Frontal cortex (tissue), 4 donors: ENCODE results near the gene PRKAG1. TPM values are rescaled to one million over a fixed set of nuclear protein-coding genes. Genes with fewer than 3 reads are reported as not detected.

ENCODE experiments used
- DNase-seq, 2 donors: peaks; one replicate each; pipeline ENCODE4 v3.0.0; 2012; ENCODE audit warnings: low spot score in 2 of 2
- FAIRE-seq: peaks from 2 replicates; lab custom pipeline; 2012; peaks lifted over from hg19 to GRCh38; lab: Jason Lieb, UNC
- total RNA-seq: library from RNA; depleted of rRNA; stranded (reverse); fragments of >200 nt; gene quantifications from one replicate; pipeline ENCODE4 v1.2.3, GENCODE V29; 2014
- donor health status: control.
- donor health status: control.
- donor health status: control.

Gene PRKAG1
- total RNA-seq, 1 donor from 2014 or later = 29.3 TPM

GRCh38 chr12:49032679-49033447, 14.3 kb upstream of the PRKAG1 start:
- no peak for FAIRE-seq

DNA sequence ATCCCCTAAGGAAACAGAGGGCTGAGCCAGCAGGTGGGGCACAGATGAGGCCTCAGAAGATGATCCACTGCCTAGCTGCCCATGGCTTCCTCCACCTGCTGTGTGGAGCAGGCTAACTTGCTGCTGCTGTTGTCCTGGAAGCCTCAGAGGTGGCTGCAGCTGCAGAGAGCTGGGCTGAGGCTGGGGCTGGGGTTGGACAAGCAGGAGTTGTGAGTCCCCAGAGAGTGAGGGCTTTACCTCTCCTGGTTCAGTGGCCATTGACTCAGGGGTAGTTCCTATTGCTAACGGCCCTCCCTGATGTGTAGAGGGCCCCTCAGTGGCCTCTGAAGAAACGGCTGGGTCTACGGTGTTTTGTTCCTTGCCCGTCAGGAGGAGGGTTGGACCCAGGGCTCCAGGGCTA, 13.7 kb upstream of the PRKAG1 start:
- DNase-seq (no peak), FAIRE-seq (no peak)

More at GRCh38 chr12:49032679-49033447, 14.3 kb upstream of the PRKAG1 start:
- DNase-seq = no peak

GRCh38 chr12:49031573-49032161, 13.1 kb upstream of the PRKAG1 start:
- FAIRE-seq (no peak), DNase-seq (no peak)

GRCh38 chr12:49030714-49031572, 12.4 kb upstream of the PRKAG1 start:
- no peak for FAIRE-seq

GRCh38 chr12:49030119-49030518, 11.5 kb upstream of the PRKAG1 start:
- no peak for FAIRE-seq
- DNase-seq = no peak

More at GRCh38 chr12:49030714-49031572, 12.4 kb upstream of the PRKAG1 start:
- DNase-seq = no peak

DNA sequence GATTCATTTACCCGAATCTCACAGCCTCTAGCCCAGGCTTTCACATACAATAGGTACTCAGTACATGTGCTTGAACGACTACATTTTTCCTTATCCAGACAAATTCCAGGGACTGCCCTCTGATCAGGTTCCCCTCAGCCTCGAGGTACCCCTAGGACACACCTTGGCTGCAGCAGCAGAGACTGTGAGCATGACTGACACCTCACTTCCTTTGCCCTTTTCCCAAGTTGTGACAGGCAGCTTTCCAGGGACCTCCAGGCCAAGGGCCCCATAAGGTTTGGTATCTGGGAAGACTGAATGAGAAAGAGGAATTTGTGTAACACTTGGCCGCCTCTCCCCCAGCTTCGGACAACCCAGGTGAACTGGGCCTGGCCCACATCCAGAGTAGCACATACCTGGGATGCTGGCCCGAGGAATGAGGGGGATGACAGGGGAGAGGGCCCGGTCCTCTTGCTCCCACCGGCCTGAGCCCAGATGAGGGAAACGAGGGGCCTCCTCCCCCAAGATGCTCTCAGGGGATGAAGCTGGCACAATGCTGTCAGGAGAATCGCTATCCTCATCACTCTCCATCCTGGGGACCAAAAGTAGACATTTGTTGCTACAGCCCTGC, 10.2 kb upstream of the PRKAG1 start:
- DNase-seq (no peak), FAIRE-seq (no peak)

GRCh38 chr12:49027846-49028555, 9.4 kb upstream of the PRKAG1 start:
- no peak for FAIRE-seq
- no peak for DNase-seq

GRCh38 chr12:49026678-49027480, 8.3 kb upstream of the PRKAG1 start:
- no peak for FAIRE-seq
- no peak for DNase-seq

DNA sequence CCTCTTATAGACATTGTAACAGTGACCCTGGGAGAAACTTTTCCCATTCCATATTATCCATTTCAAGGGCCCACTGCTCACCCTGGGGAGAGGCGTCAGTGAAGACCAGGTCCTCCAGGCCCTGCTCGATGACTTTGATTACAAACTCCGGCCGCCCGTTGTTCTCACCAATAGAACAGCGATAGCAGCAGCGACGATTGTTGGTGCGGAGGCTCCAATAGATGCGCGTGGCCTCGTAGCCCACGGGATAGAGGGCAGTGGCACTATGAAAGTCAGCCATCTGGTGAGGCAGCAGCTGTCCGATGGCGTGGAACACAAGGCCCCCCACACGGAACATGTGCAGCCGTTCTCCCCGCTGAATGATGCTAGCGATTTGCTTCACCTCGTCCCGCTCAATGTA, 7.5 kb upstream of the PRKAG1 start:
- DNase-seq = no peak
- no peak for FAIRE-seq

- FAIRE-seq (no peak), DNase-seq (no peak)
Measured at GRCh38 chr12:49025463-49025862, 6.9 kb upstream of the PRKAG1 start.

- no peak for DNase-seq
- no peak for FAIRE-seq
Measured at GRCh38 chr12:49024543-49024942, 6.0 kb upstream of the PRKAG1 start.

DNA sequence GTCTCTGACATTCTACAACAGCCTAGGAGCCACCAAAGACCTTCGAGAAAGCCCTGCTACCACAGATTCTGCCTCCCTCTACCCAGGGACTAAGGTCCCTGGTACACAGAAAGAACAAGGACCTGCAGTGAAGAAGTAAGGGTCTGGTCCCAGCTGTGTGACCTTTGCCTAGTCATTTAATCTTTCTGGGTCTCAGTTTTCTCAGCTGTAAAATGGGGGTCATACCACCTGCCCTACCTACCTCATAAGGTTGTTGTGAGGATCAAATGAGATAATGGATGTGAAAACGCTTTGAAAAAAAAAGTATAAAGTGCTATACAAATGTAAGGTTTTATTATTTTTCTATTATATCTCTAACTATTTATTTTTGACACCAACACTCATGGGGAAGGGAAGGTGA, 5.2 kb upstream of the PRKAG1 start:
- FAIRE-seq = no peak
- DNase-seq = no peak

- DNase-seq (no peak), FAIRE-seq (no peak)
Measured at GRCh38 chr12:49022558-49023178, 4.1 kb upstream of the PRKAG1 start.

DNA sequence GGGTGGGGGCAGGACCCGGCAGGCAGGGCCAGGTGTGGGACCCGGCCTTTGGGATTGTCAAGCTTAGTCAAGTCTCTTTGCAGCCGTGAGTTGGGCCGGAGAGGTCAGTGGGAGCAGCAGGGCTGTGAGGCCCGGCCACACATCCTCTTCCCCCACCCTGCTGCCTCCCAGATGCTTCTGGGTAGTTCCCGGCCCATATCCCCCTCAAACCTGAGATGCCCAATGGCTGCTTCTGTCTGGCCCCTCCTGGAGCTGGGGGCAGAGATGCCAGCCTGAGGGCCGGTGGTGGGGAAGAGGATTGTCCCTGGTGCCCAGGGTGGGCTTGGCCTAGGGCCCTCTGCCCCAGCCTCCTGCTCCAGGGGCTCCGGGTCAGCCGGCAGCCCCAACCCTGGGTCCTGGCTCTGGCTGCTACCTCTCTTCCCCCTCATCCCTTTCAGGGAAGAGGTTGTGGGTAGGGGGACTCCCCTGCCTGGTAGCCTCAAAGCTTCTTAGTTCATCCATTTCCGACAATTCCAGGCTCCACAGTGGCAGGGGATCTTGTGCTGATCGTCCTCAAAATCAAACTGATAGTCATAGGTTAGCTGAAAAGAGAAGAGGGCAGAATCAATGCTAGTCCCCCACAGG, 2.8 kb upstream of the PRKAG1 start:
- DNase-seq = no peak
- no peak for FAIRE-seq

DNA sequence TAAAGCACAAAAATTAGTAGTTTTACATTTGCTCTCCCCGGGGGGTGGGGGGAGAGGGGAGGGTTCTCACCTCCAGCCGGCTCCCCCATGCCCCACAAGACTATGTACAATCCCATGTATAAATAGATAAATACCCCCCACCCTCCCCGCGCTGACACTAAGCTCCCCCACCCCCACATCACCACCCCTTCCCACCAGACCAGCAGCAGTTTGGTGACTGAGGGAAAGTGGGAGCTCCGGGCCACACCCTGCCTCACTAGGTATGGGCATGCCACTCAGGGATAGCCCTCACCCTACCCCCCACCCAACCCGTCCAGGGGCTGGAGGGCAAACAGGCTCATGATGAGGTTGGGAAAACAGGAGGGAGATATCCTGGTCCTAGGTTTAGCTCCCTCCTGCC, 1.9 kb upstream of the PRKAG1 start:
- DNase-seq = no peak
- no peak for FAIRE-seq

- FAIRE-seq (no peak), DNase-seq (no peak)
Measured at GRCh38 chr12:49019443-49020324, 1.1 kb upstream of the PRKAG1 start.

DNA sequence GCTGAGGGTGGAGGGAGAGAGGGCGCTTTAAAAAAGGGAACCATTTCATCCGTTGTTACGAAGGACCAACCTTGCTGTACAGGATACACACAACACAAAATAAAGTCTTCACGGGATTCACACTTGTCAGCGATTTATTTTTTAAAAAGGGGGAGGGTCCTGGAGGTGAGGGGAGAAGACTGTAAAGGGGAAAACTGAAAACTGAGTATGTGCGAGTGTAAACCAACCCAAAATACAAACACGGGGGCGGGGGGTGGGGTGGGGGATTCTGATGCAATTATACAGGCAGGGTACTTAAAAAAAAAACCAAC, 499 bp upstream of the PRKAG1 start:
- FAIRE-seq (no peak), DNase-seq (no peak)
